ENCODE measurements around the gene GAB3.

GRCh38 chrX:154799556-154800348 lies 48.9 kb upstream of the GAB3 start:
- TF ChIP-seq CTCF (IDR thresholded peaks at IDR 0.05) (no peak), POLR2A (IDR thresholded peaks at IDR 0.05) (no peak)
